GM12873 (cell line): ENCODE measurements around the gene STX12.

Experiments
- CTCF ChIP-seq: IDR thresholded peaks from 2 replicates; pipeline ENCODE4 v1.5.1; 2012; ENCODE audit warnings: low read depth, mild to moderate bottlenecking, moderate library complexity, low read length, control low read depth; ENCODE audit not compliant: insufficient read depth; ENCODE audit errors: missing control alignments

STX12 gene

GRCh38 chr1:27779122-27779521, 6.1 kb downstream of the STX12 start:
- no peak for TF ChIP-seq CTCF

- no peak for TF ChIP-seq CTCF
Observed at GRCh38 chr1:27782950-27783349, 9.9 kb downstream of the STX12 start.

- no peak for TF ChIP-seq CTCF
Observed at GRCh38 chr1:27784700-27785099, 11.7 kb downstream of the STX12 start.

- TF ChIP-seq CTCF: no peak
Observed at GRCh38 chr1:27785781-27786455, 12.9 kb downstream of the STX12 start.

- no peak for TF ChIP-seq CTCF
Observed at GRCh38 chr1:27787895-27788294, 14.9 kb downstream of the STX12 start.

GRCh38 chr1:27789540-27790041, 16.6 kb downstream of the STX12 start:
- TF ChIP-seq CTCF: no peak

- no peak for TF ChIP-seq CTCF
Observed at GRCh38 chr1:27795601-27796000, 22.6 kb downstream of the STX12 start.
